Measurements from ENCODE around the gene ECI1.

- TF ChIP-seq EZH2 (IDR thresholded peaks at IDR 0.05): no peak
- no peak for TF ChIP-seq POLR2AphosphoS5 (IDR thresholded peaks at IDR 0.05; ENCODE audit: borderline replicate concordance, low read depth, low read length)
- no peak for TF ChIP-seq FOXP2 (optimal IDR thresholded peaks at IDR 0.05; ENCODE audit: control extremely low read depth, extremely low read length, insufficient read depth)
Measured at GRCh38 chr16:2235234-2235651, 16.1 kb downstream of the ECI1 start.

All from SK-N-MC (cell line).